Central memory CD8-positive, alpha-beta T cell (primary cell): ENCODE results near the gene TBXAS1.
"Not testable (repeated sequence)": the region's sequence is repeated elsewhere in the genome, so short reads cannot be mapped to it uniquely, and the experiment has no call there.

Experiments
- ATAC-seq: fragments of 150-1000 bp; cut with Tn5 transposase; replicated peaks from 2 replicates; pipeline ENCODE4 v1.10.0; 2022; ENCODE audit warnings: mild to moderate bottlenecking, moderate FRiP score, moderate number of reproducible peaks; ENCODE audit not compliant: poor library complexity, severe bottlenecking; ENCODE audit errors: extremely low read depth
- DNase-seq, 2 donors: peaks; one replicate each; pipeline ENCODE4 v3.0.0; 2021; ENCODE audit warnings: low spot score in 2 of 2
- H3K27ac Mint-ChIP-seq: one replicate; pipeline ENCODE4 v1.8.0; 2022; ENCODE audit warnings: low read depth, mild to moderate bottlenecking, moderate library complexity, mixed read lengths
- H3K27me3 Mint-ChIP-seq: one replicate; pipeline ENCODE4 v1.8.0; 2022; ENCODE audit warnings: mixed read lengths
- H3K36me3 Mint-ChIP-seq: one replicate; pipeline ENCODE4 v1.8.0; 2022; ENCODE audit warnings: mild to moderate bottlenecking, moderate library complexity, mixed read lengths; ENCODE audit not compliant: insufficient read depth
- H3K4me1 Mint-ChIP-seq: one replicate; pipeline ENCODE4 v1.8.0; 2022; ENCODE audit warnings: mixed read lengths
- H3K4me3 Mint-ChIP-seq: one replicate; pipeline ENCODE4 v1.8.0; 2022; ENCODE audit warnings: mild to moderate bottlenecking, moderate library complexity, mixed read lengths
- H3K9me3 Mint-ChIP-seq: one replicate; pipeline ENCODE4 v1.8.0; 2022; ENCODE audit warnings: mixed read lengths

TBXAS1 gene

DNA sequence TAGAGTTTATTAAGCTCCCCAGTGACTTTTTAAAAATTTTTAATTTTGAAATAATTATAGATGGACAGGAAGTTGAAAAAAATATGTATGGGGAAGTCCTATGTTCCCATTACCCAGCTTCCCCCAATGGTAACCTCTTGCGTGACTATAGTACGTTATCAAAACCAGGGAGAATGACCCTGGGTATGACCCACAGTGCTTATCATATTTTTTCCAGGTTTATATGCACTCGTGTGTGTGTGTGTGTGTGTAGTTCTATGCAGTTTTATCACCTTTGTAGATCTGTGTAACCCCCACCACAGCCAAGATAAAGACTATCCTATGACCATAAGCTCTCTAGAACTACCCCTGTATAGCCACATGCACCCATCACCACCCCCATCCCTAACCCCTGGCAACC lies 72.8 kb downstream of the TBXAS1 start:
- DNase-seq (no peak), ATAC-seq (no peak)
- Mint-ChIP-seq H3K9me3 (peaks cover 7% of the 10 kb centered on the region), H3K27ac (no peak overlapping the region), H3K4me1 (no peaks in the 10 kb centered on the region), H3K27me3 (peaks cover 27% of the 10 kb centered on the region), H3K36me3 (peaks cover under 1% of the 10 kb centered on the region), H3K4me3 (no peak overlapping the region)

- H3K27me3 Mint-ChIP-seq = peaks cover 31% of the 10 kb centered on the region
- no peak overlapping the region for H3K27ac Mint-ChIP-seq
- DNase-seq = no peak
- H3K36me3 Mint-ChIP-seq = no peaks in the 10 kb centered on the region
- H3K9me3 Mint-ChIP-seq = peaks cover 7% of the 10 kb centered on the region
- no peak for ATAC-seq
- no peaks in the 10 kb centered on the region for H3K4me1 Mint-ChIP-seq
- H3K4me3 Mint-ChIP-seq = no peak overlapping the region
Measured at GRCh38 chr7:139902436-139903102, 73.5 kb downstream of the TBXAS1 start.

DNA sequence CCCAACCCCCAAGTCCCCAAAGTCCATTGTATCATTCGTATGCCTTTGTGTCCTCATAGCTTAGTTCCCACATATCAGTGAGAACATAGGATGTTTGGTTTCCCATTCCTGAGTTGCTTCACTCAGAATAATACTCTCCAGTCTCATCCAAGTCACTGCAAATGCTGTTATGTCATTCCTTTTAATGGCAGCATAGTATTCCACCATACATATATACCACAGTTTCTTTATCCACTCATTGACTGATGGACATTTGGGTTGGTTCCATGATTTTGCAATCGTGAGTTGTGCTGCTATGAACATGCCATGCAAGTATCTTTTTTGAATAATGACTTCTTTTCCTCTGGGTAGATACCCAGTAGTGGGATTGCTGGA lies 74.0 kb downstream of the TBXAS1 start:
- H3K36me3 Mint-ChIP-seq, DNase-seq, H3K4me3 Mint-ChIP-seq, ATAC-seq, H3K27ac Mint-ChIP-seq, H3K9me3 Mint-ChIP-seq, H3K4me1 Mint-ChIP-seq: not testable (repeated sequence)
- H3K27me3 Mint-ChIP-seq = peaks cover 36% of the 10 kb centered on the region

DNA sequence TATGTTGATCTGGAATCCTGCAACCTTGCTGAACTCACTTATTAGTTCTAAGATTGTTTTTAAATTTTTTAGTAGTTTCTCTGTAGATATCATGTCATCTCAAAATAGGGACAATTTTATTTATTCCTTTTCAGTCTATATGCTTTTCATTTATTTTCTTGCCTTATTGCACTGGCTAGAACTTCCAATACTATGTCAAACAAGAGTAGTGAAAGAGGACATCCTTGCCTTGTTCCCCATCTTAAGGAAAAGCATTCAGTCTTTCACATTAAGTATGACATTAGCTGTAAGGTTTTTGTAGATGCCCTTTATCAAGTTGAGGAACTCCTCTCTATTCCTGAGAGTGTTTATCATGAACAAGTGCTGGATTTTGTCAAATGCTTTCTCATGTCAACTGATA lies 77.8 kb downstream of the TBXAS1 start:
- no peaks in the 10 kb centered on the region for H3K36me3 Mint-ChIP-seq
- ATAC-seq = no peak
- DNase-seq = no peak
- H3K9me3 Mint-ChIP-seq = peaks cover 7% of the 10 kb centered on the region
- no peak overlapping the region for H3K27ac Mint-ChIP-seq
- no peaks in the 10 kb centered on the region for H3K4me1 Mint-ChIP-seq
- no peak overlapping the region for H3K4me3 Mint-ChIP-seq
- H3K27me3 Mint-ChIP-seq = peaks cover 72% of the 10 kb centered on the region

DNA sequence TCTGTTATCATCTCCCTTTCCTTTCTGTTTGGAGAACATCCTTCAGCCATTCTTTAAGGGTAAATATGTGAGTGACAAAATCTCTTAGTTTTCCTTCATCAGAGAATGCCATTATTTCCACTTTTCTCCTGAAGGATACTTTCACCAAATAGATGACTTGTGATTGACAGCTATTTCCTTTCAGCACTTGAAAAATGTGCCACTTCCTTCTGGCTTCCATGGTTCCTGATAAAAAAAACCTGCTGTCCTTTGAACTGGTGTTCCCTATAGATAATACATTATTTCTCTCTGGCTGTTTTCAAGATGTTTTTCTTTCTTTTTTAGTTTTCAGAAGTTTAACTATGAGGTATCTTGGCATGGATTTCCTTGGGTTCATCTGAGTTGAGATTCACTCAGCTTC lies 79.7 kb downstream of the TBXAS1 start:
- ATAC-seq (no peak), DNase-seq (no peak)
- H3K36me3 Mint-ChIP-seq = peaks cover 1% of the 10 kb centered on the region
- H3K27ac Mint-ChIP-seq = no peak overlapping the region
- no peaks in the 10 kb centered on the region for H3K9me3 Mint-ChIP-seq
- no peaks in the 10 kb centered on the region for H3K4me1 Mint-ChIP-seq
- no peak overlapping the region for H3K4me3 Mint-ChIP-seq
- H3K27me3 Mint-ChIP-seq = peaks cover 86% of the 10 kb centered on the region

DNA sequence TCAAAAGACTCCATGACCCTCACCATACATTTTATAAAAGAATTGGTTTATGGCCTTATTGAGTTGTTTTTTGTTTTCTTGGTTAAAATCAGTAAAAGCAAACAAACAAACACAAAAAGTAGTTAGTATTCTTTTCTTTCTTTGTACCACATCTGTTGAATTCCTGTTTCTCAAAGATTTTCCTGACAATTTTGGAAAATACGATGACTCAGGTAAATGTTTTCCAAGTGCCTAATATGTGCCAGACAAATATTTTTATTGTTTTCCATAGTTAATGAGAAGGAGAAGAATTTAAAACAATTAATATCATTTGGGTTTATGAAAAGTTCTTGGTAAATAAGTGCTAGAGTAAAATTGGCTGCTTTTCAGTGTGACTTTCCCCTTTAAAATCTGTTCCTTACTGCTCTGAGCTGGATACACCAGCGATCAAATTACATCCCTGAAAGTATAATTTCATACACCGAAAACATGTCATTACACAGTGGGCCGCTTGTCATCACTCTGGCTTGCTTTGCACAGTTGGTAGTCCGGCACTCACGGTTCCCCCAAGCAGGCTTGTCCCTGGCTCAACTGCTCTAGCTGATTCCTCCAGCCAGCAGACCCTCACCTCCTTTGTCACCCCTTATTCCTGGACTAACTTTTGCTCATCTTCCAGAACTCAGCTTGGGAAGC lies 80.5 kb downstream of the TBXAS1 start:
- DNase-seq = no peak
- Mint-ChIP-seq H3K36me3 (peaks cover 3% of the 10 kb centered on the region), H3K27ac (no peak overlapping the region)

GRCh38 chr7:139913021-139913844 lies 84.2 kb downstream of the TBXAS1 start:
- ATAC-seq = no peak
- Mint-ChIP-seq H3K4me1 (peaks cover 16% of the 10 kb centered on the region), H3K27ac (no peak overlapping the region), H3K9me3 (no peaks in the 10 kb centered on the region), H3K36me3 (peaks cover 3% of the 10 kb centered on the region), H3K4me3 (no peak overlapping the region), H3K27me3 (peaks cover 48% of the 10 kb centered on the region)
- no peak for DNase-seq

More for the DNA sequence above, 80.5 kb downstream of the TBXAS1 start:
- Mint-ChIP-seq H3K4me3 (no peak overlapping the region), H3K9me3 (no peaks in the 10 kb centered on the region), H3K27me3 (peaks cover 80% of the 10 kb centered on the region), H3K4me1 (no peaks in the 10 kb centered on the region)
- ATAC-seq = no peak

DNA sequence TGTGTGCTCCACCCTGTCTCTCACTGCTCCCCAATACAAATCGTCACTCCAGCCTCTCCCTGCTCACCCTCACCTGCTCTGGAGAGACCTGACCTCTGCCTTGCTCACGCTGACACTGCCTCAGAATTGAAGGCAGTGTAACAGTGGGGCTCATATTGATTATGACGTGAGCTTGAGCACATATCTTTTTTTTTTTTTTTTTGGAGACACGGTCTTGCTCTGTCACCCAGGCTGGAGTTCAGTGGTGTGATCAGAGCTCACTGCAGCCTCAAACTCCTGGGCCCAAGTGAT lies 84.7 kb downstream of the TBXAS1 start:
- Mint-ChIP-seq H3K4me3 (no peak overlapping the region), H3K4me1 (peaks cover 16% of the 10 kb centered on the region), H3K27me3 (peaks cover 42% of the 10 kb centered on the region), H3K27ac (no peak overlapping the region), H3K9me3 (no peaks in the 10 kb centered on the region), H3K36me3 (peaks cover 3% of the 10 kb centered on the region)
- ATAC-seq (no peak), DNase-seq (no peak)

DNA sequence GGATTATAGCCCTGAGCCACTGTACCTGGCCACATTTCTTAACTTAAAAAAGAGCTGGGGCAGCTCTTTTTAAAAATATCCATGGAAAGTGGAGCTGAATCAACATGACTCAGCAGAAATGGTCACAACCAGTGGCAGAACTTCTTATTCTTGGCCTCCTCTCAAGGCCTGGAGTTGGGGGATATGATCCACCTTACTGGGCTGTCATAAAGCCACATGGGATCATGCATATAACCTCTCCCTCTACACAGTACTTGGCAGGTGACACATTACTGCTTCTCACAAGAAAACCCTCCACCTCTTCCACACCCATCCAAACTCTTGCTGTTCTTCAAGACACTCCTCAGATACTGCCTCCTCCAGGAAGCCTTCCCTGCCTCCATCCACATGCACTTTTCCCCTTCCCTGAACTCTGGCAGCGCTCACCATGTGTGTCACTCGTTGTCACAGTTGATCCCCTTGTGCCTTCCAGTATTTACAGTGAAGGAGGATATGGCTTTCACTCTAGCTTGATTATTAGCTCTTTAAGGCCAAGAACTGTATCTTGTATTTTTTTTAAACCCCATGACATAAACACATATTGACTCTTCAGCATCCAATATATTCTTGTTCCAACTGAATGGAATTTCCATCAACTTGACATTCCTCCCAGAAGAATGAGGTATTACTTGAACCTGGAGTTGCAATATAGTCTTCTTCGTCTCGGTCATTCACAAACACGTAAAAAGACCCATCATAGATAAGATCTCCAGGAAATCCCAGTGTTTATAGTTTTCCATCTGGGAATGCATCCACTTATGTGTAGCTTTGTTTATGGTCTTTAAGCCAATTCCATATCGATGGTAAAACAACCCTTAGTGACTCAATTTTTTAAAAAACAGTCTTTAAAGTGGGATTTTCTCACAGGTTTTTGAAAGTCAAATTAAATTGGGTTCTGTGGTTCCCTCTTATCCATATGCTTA lies 85.5 kb downstream of the TBXAS1 start:
- no peak for ATAC-seq
- no peaks in the 10 kb centered on the region for H3K9me3 Mint-ChIP-seq
- no peak overlapping the region for H3K4me3 Mint-ChIP-seq
- no peak for DNase-seq
- peaks cover 34% of the 10 kb centered on the region for H3K27me3 Mint-ChIP-seq
- peaks cover 3% of the 10 kb centered on the region for H3K36me3 Mint-ChIP-seq
- no peak overlapping the region for H3K27ac Mint-ChIP-seq
- peaks cover 16% of the 10 kb centered on the region for H3K4me1 Mint-ChIP-seq

- no peak overlapping the region for H3K27ac Mint-ChIP-seq
- H3K36me3 Mint-ChIP-seq = peaks cover 3% of the 10 kb centered on the region
- ATAC-seq (no peak), DNase-seq (no peak)
- H3K4me1 Mint-ChIP-seq = peaks cover 16% of the 10 kb centered on the region
- no peak overlapping the region for H3K4me3 Mint-ChIP-seq
- H3K27me3 Mint-ChIP-seq = peaks cover 26% of the 10 kb centered on the region
- H3K9me3 Mint-ChIP-seq = no peaks in the 10 kb centered on the region
Measured at GRCh38 chr7:139915268-139915863, 86.3 kb downstream of the TBXAS1 start.

GRCh38 chr7:139915864-139916716 lies 87.0 kb downstream of the TBXAS1 start:
- peaks cover 19% of the 10 kb centered on the region for H3K27me3 Mint-ChIP-seq
- ATAC-seq = peak; percentile 85
- H3K27ac Mint-ChIP-seq = no peak overlapping the region
- H3K9me3 Mint-ChIP-seq = no peaks in the 10 kb centered on the region
- H3K36me3 Mint-ChIP-seq = peaks cover 3% of the 10 kb centered on the region
- H3K4me3 Mint-ChIP-seq = no peak overlapping the region
- H3K4me1 Mint-ChIP-seq = peaks cover 16% of the 10 kb centered on the region
- peak in 1 of 2 donors; percentile 18 for DNase-seq
